ENCODE results near the gene OR56B1. TPM values are rescaled to one million over a fixed set of nuclear protein-coding genes. Genes with fewer than 3 reads are reported as not detected.

The OR56B1 gene
- polyA plus RNA-seq, 1 of the 3 experiments (the other 2 are of a cell fraction), result not detected

DNA sequence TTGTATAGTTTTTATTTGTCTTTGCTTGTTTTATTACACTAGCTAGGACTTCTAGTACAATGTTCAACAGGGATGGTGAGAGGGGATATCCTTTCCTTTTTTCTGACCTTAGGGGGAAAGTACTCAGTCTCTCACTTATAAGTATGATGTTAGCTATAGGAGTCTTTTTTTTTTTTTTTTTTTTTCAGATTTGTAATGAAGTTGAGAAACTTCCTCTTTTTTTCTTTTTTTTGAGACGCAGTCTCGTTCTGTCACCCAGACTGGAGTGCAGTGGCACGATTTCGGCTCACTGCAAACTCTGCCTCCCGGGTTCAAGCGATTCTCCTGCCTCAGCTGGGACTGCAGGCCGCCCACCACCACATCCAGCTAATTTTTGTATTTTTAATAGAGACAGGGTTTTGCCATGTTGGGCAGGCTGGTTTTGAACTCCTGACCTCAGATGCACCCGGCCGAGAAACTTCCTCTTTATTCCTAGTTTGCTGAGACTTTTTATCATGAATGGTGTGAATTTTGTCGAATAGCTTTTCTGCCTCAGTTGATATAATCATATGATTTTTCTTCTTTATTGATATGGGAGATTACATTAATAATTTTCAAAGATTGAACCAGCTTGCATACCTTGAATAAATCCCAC lies 35.7 kb upstream of the OR56B1 start:
- Histone ChIP-seq H3K79me2 (ENCODE audit: insufficient read depth) (no peaks in the 10 kb centered on the region), H3K27me3 (ENCODE audit: insufficient read depth) (no peaks in the 10 kb centered on the region), H3K36me3 (replicated peaks in 1 of 2; ENCODE audit: control insufficient read depth in 1 of 2, insufficient read depth in 2 of 2, low read length in 1 of 2) (peaks cover 34 to 48% of the 10 kb centered on the region in 2 experiments), H3F3A (replicated peaks; ENCODE audit: insufficient read depth) (peaks cover 4% of the 10 kb centered on the region), H2AFZ (ENCODE audit: low read depth) (no peak overlapping the region), H3K4me2 (no peak overlapping the region), H4K20me1 (ENCODE audit: insufficient read depth) (no peaks in the 10 kb centered on the region), H3K27ac (ENCODE audit: low read depth in 2 of 2, low read length in 1 of 2) (no peak overlapping the region), H3K4me3 (ENCODE audit: low read depth in 2 of 2, low read length in 1 of 2) (no peak overlapping the region), H3K4me1 (ENCODE audit: control insufficient read depth in 1 of 2, insufficient read depth in 2 of 2, low read depth in 1 of 2, low read length in 1 of 2) (peaks cover 0 to 6% of the 10 kb centered on the region in 2 experiments; a peak in 2 of 4 replicates), H3K9me2 (no peaks in the 10 kb centered on the region), H3K9ac (no peak overlapping the region), H3K9me3 (no peaks in the 10 kb centered on the region)
- ChIA-PET POLR2A (no interaction called here), CTCF (no interaction called here)
- no peak for DNase-seq
- TF ChIP-seq GATA2 (CRISPR knock-in tag; IDR thresholded peaks at IDR 0.05) (no peak), RAD21 (IDR thresholded peaks at IDR 0.05; ENCODE audit: low read length) (no peak), NRF1 (IDR thresholded peaks at IDR 0.05; ENCODE audit: low read depth, low read length) (no peak), GABPA (IDR thresholded peaks at IDR 0.05; ENCODE audit: low read depth) (no peak), RFX5 (IDR thresholded peaks at IDR 0.05; ENCODE audit: low read length) (no peak), EZH2phosphoT487 (IDR thresholded peaks at IDR 0.05; ENCODE audit: borderline replicate concordance, low read depth) (no peak), TEAD4 (IDR thresholded peaks at IDR 0.05; ENCODE audit: borderline replicate concordance, insufficient read depth) (no peak), EP300 (IDR thresholded peaks at IDR 0.05; ENCODE audit: borderline replicate concordance in 1 of 2, low read depth in 1 of 2, low read length in 1 of 2) (no peak)
- TF ChIP-seq, protein P1, sequence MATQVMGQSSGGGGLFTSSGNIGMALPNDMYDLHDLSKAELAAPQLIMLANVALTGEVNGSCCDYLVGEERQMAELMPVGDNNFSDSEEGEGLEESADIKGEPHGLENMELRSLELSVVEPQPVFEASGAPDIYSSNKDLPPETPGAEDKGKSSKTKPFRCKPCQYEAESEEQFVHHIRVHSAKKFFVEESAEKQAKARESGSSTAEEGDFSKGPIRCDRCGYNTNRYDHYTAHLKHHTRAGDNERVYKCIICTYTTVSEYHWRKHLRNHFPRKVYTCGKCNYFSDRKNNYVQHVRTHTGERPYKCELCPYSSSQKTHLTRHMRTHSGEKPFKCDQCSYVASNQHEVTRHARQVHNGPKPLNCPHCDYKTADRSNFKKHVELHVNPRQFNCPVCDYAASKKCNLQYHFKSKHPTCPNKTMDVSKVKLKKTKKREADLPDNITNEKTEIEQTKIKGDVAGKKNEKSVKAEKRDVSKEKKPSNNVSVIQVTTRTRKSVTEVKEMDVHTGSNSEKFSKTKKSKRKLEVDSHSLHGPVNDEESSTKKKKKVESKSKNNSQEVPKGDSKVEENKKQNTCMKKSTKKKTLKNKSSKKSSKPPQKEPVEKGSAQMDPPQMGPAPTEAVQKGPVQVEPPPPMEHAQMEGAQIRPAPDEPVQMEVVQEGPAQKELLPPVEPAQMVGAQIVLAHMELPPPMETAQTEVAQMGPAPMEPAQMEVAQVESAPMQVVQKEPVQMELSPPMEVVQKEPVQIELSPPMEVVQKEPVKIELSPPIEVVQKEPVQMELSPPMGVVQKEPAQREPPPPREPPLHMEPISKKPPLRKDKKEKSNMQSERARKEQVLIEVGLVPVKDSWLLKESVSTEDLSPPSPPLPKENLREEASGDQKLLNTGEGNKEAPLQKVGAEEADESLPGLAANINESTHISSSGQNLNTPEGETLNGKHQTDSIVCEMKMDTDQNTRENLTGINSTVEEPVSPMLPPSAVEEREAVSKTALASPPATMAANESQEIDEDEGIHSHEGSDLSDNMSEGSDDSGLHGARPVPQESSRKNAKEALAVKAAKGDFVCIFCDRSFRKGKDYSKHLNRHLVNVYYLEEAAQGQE (IDR thresholded peaks at IDR 0.05; ENCODE audit: low read depth, low read length), result no peak
- TF ChIP-seq, protein P2, sequence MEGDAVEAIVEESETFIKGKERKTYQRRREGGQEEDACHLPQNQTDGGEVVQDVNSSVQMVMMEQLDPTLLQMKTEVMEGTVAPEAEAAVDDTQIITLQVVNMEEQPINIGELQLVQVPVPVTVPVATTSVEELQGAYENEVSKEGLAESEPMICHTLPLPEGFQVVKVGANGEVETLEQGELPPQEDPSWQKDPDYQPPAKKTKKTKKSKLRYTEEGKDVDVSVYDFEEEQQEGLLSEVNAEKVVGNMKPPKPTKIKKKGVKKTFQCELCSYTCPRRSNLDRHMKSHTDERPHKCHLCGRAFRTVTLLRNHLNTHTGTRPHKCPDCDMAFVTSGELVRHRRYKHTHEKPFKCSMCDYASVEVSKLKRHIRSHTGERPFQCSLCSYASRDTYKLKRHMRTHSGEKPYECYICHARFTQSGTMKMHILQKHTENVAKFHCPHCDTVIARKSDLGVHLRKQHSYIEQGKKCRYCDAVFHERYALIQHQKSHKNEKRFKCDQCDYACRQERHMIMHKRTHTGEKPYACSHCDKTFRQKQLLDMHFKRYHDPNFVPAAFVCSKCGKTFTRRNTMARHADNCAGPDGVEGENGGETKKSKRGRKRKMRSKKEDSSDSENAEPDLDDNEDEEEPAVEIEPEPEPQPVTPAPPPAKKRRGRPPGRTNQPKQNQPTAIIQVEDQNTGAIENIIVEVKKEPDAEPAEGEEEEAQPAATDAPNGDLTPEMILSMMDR (IDR thresholded peaks at IDR 0.05), result no peak
- WGBS (ENCODE audit: low lambda C conversion rate), result 68% methylated on average over 10 of the region's 10 CpGs

DNA sequence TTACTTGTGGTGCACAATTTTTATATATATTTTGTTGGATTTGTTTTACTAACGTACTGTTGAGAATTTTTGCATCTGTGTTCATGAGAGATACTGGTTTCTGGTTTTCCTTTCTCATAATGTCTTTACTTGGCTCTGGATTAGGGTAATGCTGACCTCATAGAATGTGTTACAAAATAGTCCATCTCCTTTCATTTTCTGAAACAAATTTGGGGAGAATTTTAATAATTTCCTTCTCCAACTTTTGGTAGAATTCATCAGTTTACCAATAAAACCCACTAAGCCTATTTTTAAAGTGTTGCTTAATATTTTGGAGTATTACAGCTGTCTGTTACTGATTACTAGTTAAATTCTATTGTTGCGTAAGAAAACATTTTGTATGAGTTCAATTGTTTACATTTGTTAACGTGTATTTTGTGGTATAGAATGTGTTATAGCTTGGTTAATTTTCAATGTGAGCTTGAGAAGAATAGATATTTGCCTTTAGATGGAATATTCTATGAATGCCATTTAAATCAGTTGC lies 35.1 kb upstream of the OR56B1 start:
- Histone ChIP-seq H3K9me3 (no peaks in the 10 kb centered on the region), H2AFZ (ENCODE audit: low read depth) (no peak overlapping the region), H3K4me1 (ENCODE audit: control insufficient read depth in 1 of 2, insufficient read depth in 2 of 2, low read depth in 1 of 2, low read length in 1 of 2) (peaks cover 0 to 2% of the 10 kb centered on the region in 2 experiments; a peak in 2 of 4 replicates), H3K27me3 (ENCODE audit: insufficient read depth) (no peaks in the 10 kb centered on the region), H3K36me3 (replicated peaks in 1 of 2; ENCODE audit: control insufficient read depth in 1 of 2, insufficient read depth in 2 of 2, low read length in 1 of 2) (peaks cover 34 to 47% of the 10 kb centered on the region in 2 experiments), H3K4me3 (ENCODE audit: low read depth in 2 of 2, low read length in 1 of 2) (no peak overlapping the region), H3K27ac (ENCODE audit: low read depth in 2 of 2, low read length in 1 of 2) (no peak overlapping the region), H4K20me1 (ENCODE audit: insufficient read depth) (no peaks in the 10 kb centered on the region), H3F3A (replicated peaks; ENCODE audit: insufficient read depth) (peaks cover 4% of the 10 kb centered on the region), H3K79me2 (ENCODE audit: insufficient read depth) (no peaks in the 10 kb centered on the region), H3K9ac (no peak overlapping the region), H3K4me2 (no peak overlapping the region), H3K9me2 (no peaks in the 10 kb centered on the region)
- WGBS (ENCODE audit: low lambda C conversion rate), result 32% methylated on average over 3 of the region's 3 CpGs
- DNase-seq, result no peak
- POLR2A ChIA-PET, result no interaction called here
- CTCF ChIA-PET, result no interaction called here
- TF ChIP-seq ELF1 (IDR thresholded peaks at IDR 0.05), result no peak
- TF ChIP-seq FOXJ3 (CRISPR knock-in tag; IDR thresholded peaks at IDR 0.05), result no peak
- TF ChIP-seq GATA2 (CRISPR knock-in tag; IDR thresholded peaks at IDR 0.05), result no peak
- TF ChIP-seq RCOR1 (IDR thresholded peaks at IDR 0.05; ENCODE audit: low read length), result no peak
- TF ChIP-seq FOSL2 (IDR thresholded peaks at IDR 0.05; ENCODE audit: borderline replicate concordance, low read depth), result no peak
- TF ChIP-seq, protein P3, sequence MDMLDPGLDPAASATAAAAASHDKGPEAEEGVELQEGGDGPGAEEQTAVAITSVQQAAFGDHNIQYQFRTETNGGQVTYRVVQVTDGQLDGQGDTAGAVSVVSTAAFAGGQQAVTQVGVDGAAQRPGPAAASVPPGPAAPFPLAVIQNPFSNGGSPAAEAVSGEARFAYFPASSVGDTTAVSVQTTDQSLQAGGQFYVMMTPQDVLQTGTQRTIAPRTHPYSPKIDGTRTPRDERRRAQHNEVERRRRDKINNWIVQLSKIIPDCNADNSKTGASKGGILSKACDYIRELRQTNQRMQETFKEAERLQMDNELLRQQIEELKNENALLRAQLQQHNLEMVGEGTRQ (IDR thresholded peaks at IDR 0.05; ENCODE audit: borderline replicate concordance, low read depth, low read length), result no peak
- TF ChIP-seq TAF1 (IDR thresholded peaks at IDR 0.05; ENCODE audit: borderline replicate concordance, low read depth, low read length), result no peak
- no peak for TF ChIP-seq RAD21 (IDR thresholded peaks at IDR 0.05; ENCODE audit: low read length)
- TF ChIP-seq RFX5 (IDR thresholded peaks at IDR 0.05; ENCODE audit: low read length), result no peak
- TF ChIP-seq, protein P4, sequence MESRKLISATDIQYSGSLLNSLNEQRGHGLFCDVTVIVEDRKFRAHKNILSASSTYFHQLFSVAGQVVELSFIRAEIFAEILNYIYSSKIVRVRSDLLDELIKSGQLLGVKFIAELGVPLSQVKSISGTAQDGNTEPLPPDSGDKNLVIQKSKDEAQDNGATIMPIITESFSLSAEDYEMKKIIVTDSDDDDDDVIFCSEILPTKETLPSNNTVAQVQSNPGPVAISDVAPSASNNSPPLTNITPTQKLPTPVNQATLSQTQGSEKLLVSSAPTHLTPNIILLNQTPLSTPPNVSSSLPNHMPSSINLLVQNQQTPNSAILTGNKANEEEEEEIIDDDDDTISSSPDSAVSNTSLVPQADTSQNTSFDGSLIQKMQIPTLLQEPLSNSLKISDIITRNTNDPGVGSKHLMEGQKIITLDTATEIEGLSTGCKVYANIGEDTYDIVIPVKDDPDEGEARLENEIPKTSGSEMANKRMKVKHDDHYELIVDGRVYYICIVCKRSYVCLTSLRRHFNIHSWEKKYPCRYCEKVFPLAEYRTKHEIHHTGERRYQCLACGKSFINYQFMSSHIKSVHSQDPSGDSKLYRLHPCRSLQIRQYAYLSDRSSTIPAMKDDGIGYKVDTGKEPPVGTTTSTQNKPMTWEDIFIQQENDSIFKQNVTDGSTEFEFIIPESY (IDR thresholded peaks at IDR 0.05; ENCODE audit: borderline replicate concordance, low read depth), result no peak
- TF ChIP-seq GABPA (IDR thresholded peaks at IDR 0.05; ENCODE audit: low read depth), result no peak
- TF ChIP-seq EP300 (IDR thresholded peaks at IDR 0.05; ENCODE audit: borderline replicate concordance in 1 of 2, low read depth in 1 of 2, low read length in 1 of 2), result no peak

All from SK-N-SH (cell line).